Measurements from ENCODE around the gene IGHMBP2.

Gene IGHMBP2

DNA sequence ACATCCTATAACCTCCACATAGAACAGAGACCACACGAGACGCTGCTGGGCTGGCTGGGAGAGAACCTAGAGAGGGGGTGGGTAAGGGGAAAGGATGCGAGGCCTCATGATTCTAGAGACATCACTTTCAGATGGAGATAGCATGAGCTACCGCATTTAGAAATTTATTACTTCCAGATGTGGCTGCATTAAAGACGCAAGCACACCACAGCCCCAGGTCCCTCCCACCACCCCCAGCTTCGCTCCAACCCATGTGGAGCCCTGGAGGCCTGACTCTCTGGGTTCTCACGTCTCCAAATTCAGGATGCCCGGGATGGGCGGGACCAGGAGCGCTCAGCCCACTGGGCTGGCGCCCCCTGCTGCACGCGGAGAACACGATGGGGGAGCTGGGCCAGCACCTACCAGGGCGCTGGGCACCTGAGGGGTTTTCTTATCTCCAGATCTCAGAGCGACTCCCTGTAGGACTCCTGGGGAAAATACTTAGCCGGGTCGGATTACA, 13.7 kb upstream of the IGHMBP2 start:
- in situ Hi-C loops (cut with MboI; ENCODE audit: low sequenced_read_pairs), result no loop called here

DNA sequence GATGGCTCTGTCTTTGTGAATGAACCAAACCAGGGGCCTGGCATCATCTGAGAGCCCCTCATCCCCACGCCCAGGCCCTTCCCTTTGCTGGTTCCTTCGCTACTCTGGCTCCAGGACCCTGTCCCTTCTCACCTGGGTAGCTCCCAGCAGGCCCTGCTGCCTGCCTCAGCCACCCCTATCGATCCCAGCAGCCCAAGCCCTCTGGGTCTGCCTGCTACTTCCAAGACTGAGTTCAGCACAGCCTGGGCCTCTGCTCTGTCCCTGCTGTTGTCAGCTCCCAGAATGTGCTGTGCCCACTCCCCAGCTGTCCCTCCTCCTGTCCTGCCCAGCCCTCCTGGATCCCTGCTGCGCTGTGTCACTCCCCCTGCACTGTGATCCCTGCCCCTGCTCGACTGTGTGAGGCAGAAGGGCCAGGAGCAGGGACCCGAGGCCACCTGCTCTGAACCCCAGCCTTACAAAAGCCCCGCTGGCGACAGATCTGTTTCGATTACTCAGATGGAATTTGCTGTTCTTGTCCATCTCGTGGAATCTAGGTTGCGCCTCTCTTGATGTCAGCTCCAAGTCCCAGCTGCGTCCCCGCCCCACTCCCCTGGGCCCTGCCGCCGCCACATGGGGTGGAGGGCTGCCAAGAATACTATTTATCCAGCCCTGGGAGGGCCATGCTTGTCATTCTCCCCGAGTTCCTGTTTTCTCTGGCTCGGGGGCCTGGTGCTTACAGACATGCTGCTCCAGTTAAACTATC, 13.0 kb upstream of the IGHMBP2 start:
- in situ Hi-C loops (cut with MboI; ENCODE audit: low sequenced_read_pairs), result no loop called here

DNA sequence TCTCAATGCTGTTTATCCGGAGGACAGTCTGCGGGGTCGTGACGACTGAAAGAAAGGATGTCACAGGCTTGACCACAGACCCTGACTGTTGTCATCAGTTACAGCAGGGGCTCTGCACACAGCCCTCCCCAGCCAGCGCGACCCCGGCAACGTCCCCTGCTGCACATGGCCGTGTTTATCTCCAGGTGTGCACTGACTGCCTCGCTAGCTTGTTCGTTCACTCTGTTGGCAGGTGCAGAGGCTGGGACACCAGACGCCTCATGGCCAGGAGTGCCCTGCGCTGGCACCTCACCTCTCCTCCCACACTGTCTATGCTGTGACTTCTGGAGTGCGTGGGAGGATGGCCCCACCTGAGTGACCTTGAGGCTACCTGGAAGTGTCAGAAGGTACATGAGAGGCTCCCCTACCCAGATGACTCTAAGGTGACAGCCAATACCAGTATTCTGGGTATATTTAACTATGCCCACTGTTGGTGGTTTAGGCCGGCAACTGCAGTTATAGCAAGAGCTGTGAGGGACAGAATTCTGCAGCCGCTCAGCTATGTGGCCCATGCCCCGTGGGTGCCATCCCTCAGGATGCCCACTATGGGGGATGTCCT, 12.2 kb upstream of the IGHMBP2 start:
- in situ Hi-C loops (cut with MboI; ENCODE audit: low sequenced_read_pairs), result no loop called here

DNA sequence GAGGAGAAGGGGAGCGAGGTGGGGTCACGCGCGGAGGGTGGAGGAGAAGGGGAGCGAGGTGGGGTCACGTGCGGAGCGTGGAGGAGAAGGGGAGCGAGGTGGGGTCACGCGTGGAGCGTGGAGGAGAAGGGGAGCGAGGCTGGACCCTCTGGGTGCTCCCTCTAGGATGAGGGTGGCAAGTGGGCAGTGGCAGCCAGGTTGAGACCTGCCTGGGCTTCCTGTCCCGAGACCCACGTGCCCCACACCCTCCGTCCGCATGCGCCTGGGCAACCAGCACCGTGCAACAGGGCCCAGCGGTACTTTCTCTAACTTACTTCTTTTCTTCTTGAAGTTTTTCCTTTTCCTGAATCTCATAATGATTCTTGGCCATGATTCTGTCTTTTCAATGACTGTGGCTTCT, 11.1 kb upstream of the IGHMBP2 start:
- in situ Hi-C loops (cut with MboI; ENCODE audit: low sequenced_read_pairs), result no loop called here

DNA sequence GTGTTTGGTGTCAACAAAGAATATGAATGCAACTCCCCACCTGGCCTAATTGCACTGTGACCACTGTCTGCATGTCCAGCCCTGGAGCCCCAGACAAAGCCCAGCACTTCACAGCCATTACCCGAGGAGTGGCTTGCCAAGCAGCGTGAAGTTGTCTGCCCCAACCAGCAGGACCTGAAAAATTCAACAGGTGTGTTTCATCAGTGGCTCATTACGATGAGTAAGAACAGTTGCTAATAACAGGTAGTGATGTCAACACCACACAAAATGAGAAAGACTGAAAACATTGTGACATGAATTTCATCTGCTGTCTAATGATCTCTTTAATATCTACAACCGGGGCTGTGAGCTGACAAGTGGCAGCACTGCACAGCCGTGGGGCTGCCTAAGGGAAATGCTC, 10.4 kb upstream of the IGHMBP2 start:
- in situ Hi-C loops (cut with MboI; ENCODE audit: low sequenced_read_pairs), result no loop called here

DNA sequence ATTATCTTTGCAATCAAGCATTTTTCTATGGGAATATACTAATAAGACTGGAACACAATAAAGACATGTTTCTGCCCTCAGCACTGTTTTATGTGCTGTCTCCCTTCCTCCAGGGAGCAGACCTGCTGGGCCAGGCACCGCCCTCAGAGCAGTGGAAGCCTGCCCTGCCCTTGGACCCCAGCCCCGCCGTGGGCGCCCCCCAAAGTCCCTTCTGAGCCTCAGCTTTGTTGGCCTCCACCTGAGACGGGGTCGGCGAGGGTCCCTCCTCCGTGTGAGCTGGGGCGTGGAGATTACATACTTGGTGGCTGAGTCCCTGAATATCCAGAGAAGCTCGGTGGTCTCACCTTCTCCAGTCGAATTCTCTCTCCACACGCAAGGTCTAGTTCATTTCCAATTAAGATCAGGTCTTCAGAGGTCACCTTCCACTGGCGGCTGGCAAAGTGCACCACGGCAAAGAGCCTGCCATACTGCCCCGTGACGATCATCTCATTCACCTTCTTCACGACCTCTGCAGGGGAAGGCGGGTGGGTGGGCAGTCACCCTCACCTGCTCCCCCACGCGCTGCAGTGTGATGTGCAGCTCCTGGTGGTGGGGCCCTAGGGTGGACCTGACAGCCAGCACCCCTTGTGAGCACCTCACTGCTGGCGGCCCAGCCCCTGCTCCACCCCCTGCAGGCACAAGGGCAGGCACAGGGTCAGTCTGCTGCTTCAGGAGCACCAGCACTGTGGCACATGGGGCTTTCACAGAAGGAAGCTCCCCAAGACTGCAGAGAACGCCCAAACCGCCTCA, 7.3 kb upstream of the IGHMBP2 start:
- in situ Hi-C loops (cut with MboI; ENCODE audit: low sequenced_read_pairs), result no loop called here

DNA sequence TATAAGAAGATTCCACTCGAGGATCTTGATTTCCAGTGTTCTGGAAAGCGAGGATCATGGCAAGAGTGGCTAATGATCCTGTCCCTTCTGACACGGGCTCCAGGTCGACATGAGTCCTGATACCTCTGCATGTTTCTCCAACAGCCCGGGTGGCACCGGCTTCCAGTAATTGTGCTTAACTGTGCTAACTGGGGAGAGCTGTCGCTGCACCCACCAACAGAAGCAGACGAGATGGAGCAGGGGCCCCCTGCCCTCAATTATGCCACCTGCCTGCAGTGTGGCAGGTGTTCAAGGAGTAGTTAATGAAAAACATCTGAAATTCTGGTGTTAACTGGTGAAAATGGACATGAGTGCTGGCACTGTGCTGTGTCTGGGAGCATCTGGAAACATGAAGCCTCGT, 6.2 kb upstream of the IGHMBP2 start:
- in situ Hi-C loops (cut with MboI; ENCODE audit: low sequenced_read_pairs), result no loop called here

DNA sequence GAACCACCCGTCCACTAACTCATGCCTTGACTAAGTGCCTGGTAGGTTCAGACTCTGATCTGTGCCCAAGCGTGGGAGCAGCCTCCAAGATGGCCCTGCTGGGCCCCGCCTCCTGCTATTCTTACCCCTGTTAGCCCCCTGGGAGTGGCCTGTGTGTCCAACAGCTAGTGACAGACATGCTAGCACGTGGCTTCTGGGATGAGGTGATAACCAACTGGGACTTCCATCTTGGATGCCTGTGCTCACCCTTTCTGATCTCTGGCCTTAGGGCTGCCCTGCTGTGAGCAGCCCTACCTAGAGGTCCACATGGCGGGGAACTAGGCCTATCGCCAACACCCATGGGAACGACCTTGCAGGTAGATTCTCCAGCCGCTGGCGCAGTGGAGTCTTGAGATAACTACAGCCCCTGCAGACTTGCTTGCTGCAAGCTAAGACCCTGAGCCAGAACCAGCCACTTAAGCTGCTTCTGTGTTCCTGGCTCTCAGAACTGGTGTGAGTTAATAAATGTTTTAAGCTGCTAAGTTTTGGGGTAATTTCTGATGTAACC, 2.8 kb upstream of the IGHMBP2 start:
- in situ Hi-C loops (cut with MboI; ENCODE audit: low sequenced_read_pairs), result no loop called here

DNA sequence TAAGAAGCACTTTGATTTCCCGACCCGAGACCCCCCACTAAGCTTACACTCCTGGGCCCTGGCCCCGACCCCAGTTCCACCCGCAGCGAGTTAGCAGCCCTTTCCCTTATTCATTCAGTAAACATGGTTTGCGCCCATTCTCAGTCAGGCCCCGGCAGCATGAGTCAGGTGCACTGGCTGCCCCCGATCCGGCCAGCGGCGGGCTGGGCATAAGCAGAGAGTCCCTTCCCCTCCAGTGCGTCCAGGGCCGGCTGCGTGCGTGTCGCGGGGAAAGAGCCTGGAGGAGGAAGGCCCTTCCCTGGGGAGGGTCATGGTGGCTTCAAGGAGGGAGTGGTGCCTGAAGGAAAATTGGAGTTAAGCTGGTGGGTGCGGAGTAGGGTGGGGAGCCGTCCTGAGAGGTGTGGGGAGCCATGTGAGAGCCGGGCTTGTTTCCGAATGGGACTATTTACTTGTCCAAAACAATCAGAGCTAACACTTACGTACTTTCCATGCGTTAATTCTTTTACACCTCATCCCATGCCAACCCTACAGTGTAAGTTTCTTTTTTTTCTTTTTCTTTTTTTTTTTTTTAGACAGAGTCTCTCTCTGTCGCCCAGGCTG, 657 bp downstream of the IGHMBP2 start:
- in situ Hi-C loops (cut with MboI; ENCODE audit: low sequenced_read_pairs), result no loop called here

DNA sequence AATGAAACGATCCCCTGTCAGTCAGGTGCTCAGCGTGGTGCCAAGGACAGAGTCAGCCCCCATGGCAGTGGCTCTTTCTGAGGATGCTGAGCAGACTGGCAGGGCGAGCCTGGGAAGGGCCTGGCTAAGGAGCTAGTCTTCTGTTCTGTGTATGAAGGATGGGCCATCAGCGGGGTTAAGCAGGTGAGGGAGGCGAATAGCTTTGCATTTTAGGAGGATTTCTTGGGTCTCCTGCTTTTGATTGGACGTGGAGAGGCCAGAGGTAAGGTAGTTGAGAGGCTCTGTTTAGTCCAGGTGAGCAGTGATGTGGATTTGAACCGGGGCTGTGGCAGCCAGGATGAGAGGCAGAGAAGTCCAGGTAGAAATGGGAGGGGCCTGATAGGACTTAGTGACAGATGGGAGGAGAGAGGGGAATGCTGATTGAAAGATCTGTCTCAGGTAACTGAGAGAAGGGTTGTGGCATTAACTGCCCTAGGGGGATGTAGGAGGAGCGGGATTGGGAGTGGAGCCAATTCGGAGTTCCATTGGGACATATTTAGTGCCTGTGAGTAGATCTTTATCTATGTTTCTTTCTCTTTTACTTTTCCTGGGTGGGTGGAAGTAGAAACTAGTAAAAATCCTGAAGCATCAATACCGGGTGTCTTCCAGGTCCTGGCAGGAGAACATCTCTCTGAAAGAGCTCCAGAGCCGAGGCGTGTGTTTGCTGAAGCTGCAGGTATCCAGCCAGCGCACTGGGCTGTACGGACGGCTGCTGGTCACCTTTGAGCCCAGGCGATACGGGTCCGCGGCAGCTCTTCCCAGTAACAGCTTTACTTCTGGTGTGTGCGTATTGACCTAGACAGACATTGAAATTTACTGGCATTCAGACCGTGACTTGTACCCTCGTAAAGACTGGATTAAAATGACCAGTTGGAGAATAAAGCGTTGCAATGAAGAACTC, 2.0 kb downstream of the IGHMBP2 start:
- in situ Hi-C loops (cut with MboI; ENCODE audit: low sequenced_read_pairs), result no loop called here

DNA sequence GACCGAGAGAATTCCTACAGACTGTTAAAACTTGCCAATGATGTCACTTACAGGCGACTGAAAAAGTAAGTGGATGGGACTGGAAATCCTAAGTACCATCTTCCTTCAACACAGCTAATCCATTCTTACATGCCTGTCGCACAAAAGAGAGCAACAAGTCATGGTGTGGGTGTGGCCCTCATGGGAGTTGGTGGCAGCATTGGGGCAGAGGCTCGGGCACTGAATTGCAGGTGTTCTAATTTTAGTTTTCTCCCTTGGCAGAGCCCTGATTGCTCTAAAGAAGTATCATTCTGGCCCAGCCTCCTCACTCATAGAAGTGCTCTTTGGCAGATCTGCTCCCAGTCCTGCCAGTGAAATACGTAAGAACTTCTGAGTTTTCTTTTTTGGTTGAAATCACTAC, 4.6 kb downstream of the IGHMBP2 start:
- in situ Hi-C loops (cut with MboI; ENCODE audit: low sequenced_read_pairs), result no loop called here

DNA sequence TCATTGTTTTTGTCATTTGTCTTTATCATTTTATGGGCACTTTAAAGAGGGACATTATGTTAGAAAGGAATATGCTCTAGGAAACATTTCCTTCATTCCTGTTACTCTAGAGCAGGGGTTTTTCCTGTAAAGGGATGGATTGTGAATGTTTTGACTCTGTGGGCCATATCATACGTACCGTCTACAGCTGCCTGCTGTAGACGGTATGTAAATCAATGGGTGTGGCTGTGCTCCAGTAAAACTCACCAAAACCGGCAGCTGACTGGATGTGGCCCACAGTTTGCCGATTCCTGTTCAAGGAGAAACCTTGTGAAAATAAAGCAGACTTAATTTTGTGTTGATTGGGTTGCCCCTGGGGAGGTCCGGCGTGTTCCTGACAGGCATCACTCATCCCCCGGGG, 7.3 kb downstream of the IGHMBP2 start:
- in situ Hi-C loops (cut with MboI; ENCODE audit: low sequenced_read_pairs), result no loop called here

DNA sequence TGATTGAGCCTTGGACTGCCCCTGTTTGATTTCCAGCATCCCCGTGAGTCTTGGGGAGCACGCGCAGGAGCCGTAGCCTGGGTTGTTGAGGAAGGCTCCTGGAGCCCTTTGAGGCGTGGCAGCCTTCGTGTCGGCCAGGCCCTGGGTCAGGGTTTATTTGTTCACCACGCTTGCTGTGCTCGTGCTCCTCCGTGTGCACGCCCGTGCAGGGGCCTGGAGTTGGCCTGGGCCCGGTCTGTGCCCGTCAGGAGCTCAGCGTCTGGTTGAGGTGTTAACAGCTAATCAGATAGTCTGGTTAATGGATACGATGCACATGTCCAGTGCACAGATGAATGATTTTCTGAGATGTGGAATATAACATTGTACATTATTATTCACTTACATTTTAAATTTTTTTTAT, 8.0 kb downstream of the IGHMBP2 start:
- in situ Hi-C loops (cut with MboI; ENCODE audit: low sequenced_read_pairs), result no loop called here

DNA sequence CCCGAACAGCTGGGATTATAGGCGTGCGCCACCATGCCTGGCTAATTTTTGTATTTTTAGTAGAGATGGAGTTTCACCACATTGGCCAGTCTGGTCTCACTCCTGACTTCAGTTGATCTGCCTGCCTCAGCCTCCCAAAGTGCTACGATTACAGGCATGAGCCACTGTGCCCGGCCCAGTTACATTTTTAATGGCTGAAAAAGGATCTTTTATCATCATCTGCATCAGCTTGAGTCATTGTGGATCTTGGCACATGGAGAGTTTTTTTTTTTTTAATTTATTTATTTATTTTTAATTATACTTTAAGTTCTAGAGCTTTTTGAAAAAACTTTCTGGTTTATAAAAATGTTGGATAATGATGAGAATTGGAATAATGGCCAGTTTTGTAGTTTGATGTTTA, 8.6 kb downstream of the IGHMBP2 start:
- in situ Hi-C loops (cut with MboI; ENCODE audit: low sequenced_read_pairs), result no loop called here

DNA sequence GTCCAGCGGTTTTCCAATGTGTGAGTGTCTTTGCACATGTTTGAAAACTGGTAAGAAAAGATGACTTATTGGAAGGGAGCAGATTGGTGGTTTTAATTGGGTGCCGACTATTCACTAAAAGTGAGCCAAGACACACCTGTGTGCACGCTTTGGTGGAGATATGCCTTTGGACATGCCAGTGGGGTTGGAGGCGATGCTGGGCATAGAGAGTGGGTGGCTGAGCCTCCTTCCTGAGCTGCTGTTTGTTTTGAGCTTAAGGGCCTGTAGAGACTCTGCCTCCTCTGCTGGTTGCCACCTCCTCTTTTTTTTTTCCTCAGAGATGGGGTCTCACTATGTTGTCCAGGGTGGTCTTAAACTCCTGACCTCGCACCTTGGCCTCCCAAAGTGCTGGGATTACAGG, 9.5 kb downstream of the IGHMBP2 start:
- in situ Hi-C loops (cut with MboI; ENCODE audit: low sequenced_read_pairs), result no loop called here

DNA sequence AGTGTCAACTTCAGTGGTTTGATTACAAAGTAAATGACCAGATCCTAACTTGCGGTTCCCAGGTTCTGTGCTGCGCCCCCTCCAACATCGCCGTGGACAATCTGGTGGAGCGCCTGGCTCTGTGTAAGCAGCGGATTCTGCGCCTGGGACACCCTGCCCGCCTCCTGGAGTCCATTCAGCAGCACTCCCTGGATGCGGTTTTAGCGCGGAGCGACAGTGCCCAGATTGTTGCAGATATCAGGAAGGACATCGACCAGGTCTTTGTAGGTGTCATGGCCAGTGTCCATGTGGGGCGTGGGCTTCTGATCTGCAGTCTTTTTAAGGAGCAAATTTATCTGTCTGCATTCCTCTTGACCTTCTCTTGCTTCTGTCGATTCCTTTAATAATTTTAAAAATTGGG, 11.1 kb downstream of the IGHMBP2 start:
- in situ Hi-C loops (cut with MboI; ENCODE audit: low sequenced_read_pairs), result no loop called here

DNA sequence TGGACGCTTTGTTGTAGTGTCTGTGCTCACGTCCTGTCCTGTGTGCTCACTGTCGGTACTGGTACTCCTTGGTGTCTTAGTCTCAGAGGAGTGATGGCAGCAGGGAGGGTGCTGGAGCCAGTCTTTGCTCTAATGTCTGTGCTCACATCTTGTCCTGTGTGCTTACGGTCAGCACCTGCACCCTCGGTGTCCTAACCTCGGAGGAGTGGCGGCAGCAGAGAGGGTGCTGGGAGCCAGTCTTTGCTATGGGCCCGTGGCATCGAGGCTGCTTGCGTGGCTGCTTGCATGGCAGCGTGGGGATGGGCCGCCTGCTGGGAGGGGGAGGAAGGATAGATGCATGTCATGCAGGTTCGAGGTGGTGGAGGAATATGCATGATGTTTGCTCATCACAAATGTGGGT, 12.7 kb downstream of the IGHMBP2 start:
- in situ Hi-C loops (cut with MboI; ENCODE audit: low sequenced_read_pairs), result no loop called here

DNA sequence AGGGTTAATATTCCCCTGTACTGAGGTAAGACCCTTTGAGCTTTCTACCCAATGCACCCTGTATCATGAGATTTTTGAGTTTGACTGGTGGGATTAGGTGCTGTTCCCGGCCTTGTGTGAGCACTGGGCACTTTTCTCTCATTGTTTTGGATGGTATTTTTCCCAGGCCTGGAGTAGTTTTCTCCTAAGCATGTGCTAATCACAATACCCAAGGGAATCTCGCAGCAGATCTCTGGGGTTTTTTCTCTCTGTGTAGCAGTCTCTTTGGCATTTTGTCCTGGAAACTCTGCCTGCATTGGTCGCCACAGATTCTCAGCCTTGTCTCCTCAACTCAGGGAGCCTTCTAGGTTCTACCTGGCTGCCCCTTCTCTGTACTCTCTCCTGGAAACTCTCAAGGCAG, 19.9 kb downstream of the IGHMBP2 start:
- in situ Hi-C loops (cut with MboI; ENCODE audit: low sequenced_read_pairs), result no loop called here

DNA sequence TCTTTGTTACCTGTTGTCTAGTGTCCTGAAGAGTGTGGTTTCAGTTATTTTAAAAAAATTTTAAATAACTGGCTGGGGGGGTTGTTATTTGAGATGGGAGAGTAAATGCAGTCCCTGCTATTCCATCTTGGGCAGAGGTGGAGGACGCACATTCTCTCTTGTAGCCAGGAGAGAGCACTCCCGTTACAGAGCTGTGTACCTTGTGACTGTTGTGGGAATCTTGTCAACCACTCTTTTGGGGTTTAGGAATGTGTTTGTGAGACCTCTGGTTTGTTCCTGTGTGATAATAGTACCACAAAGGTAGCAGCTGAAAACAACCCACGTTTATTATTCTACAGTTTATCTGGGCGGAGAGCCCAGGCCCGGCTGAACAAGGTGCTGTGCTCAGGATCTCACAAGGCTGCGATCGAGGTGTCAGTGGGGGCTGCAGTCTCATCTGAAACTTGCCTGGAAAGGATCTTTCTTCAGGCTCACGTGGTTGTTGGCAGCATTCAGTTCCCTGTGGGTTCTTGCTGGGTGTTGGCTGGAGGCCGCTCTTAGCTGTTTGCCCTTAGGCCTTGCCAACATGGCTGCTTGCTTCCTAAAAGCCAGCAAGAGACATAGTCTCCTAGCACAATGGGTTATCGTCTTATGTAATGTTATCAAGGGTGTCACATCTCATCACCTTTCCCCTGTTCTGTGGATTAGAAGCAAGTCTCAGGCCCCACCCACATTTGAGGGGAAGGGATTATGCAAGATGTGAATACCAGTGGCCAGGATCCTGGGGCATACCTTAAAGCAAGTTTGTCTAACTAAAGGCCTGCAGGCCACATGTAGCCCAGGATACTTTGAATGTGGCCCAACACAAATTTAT, 20.6 kb downstream of the IGHMBP2 start:
- in situ Hi-C loops (cut with MboI; ENCODE audit: low sequenced_read_pairs), result no loop called here
